Ishikawa (cell line): Measurements from ENCODE around the gene NLRC5.

ENCODE experiments used
- CEBPB ChIP-seq: IDR thresholded peaks from 2 replicates; pipeline ENCODE4 v1.6.1; 2012
- CREB1 ChIP-seq: IDR thresholded peaks from 2 replicates; pipeline ENCODE4 v1.6.1; 2012; ENCODE audit warnings: low read depth
- EGR1 ChIP-seq: IDR thresholded peaks from 2 replicates; pipeline ENCODE4 v1.6.1; 2012
- EP300 ChIP-seq: IDR thresholded peaks from 2 replicates; pipeline ENCODE4 v1.6.1; 2012; ENCODE audit warnings: borderline replicate concordance
- FOXM1 ChIP-seq: IDR thresholded peaks from 2 replicates; pipeline ENCODE4 v1.6.1; 2012; ENCODE audit warnings: low read depth, borderline replicate concordance
- MAX ChIP-seq: IDR thresholded peaks from 2 replicates; pipeline ENCODE4 v1.6.1; 2012
- NFIC ChIP-seq: IDR thresholded peaks from 2 replicates; pipeline ENCODE4 v1.6.1; 2012
- RAD21 ChIP-seq: IDR thresholded peaks from 2 replicates; pipeline ENCODE4 v1.6.1; 2012; ENCODE audit warnings: low read depth
- TAF1 ChIP-seq: IDR thresholded peaks from 2 replicates; pipeline ENCODE4 v1.6.1; 2012; ENCODE audit warnings: low read depth, mild to moderate bottlenecking
- TCF12 ChIP-seq: IDR thresholded peaks from 2 replicates; pipeline ENCODE4 v1.6.1; 2012; ENCODE audit warnings: low read depth
- TEAD4 ChIP-seq: IDR thresholded peaks from 2 replicates; pipeline ENCODE4 v1.6.1; 2012
- YY1 ChIP-seq: IDR thresholded peaks from 2 replicates; pipeline ENCODE4 v1.6.1; 2012; ENCODE audit warnings: low read depth
- ZBTB7A ChIP-seq: IDR thresholded peaks from 2 replicates; pipeline ENCODE4 v1.6.1; 2012; ENCODE audit warnings: low read depth
- TF ChIP-seq, protein P1 (sequence below): IDR thresholded peaks from 2 replicates; pipeline ENCODE4 v1.6.1; 2012
- TF ChIP-seq, protein P2 (sequence below): IDR thresholded peaks from 2 replicates; pipeline ENCODE4 v1.6.1; 2012; ENCODE audit warnings: low read depth, mild to moderate bottlenecking

NLRC5 gene

DNA sequence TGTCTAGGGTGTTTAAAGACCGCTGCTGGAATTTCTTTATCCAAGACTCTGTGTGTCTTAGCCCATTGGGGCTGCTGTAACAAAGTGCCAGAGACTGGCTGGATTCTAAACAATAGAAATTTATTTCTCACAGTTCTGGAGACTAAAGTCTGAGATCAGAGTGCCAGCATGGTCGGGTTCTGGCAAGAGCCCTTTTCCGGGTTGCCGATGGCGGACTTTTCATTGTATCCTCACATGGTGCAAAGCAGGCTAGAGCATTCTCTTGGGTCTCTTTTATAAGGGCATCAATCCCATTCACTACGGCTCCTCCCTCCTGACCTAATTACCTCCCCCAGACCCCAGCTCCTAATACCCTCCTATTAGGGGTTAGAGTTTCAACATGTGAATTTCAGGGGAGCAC is 9.5 kb downstream of the NLRC5 start:
- TF ChIP-seq CREB1 (no peak), FOXM1 (no peak), TAF1 (no peak), TEAD4 (no peak), EGR1 (no peak)
- TF ChIP-seq, protein P1, sequence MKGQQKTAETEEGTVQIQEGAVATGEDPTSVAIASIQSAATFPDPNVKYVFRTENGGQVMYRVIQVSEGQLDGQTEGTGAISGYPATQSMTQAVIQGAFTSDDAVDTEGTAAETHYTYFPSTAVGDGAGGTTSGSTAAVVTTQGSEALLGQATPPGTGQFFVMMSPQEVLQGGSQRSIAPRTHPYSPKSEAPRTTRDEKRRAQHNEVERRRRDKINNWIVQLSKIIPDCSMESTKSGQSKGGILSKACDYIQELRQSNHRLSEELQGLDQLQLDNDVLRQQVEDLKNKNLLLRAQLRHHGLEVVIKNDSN = no peak

DNA sequence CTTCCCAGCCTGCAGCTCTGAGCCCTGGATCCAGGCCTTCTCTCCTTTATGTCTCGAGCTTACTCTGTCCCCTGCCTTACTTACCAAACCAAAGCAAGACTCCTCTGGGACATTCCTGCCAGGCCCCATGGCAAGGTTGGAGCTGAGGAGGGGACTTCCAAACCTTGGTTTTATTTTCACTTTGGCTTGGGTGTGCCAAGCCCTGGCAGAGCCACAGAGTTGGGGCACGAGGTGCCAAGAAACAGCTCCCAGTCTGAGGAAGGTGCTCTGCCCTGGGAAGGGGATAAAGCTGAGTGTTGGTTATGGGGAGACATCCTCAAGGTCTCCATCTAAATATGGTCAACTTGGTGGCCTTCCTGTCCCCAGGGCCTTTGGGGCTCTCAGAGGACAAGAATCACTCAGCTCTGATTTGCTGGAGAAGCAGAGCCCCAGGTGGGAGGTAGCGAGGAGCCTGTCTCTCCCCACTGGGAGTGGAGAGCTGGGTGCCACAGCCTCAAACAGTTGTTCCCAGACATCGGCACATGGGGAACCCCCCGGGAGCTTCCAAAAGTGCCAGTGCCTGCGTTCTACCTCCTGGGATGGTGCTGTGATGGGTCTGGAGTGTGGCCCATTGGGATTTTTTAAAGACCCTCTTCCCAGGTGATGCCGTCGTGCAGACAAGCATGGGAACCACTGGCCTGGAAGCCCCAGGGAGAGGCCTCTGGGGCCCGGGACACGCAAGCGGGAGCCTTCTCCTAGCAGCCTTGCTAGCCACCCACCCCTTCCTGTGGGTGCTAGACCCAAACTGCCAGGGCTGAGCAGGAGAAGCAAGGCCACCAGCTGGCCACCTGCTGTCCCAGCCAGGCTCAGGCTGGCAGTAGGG is 10.3 kb downstream of the NLRC5 start:
- TF ChIP-seq TAF1 (no peak), RAD21 (no peak), FOXM1 (no peak), NFIC (no peak), EP300 (no peak), MAX (no peak), TCF12 (no peak), CREB1 (no peak), YY1 (no peak), TEAD4 (no peak), EGR1 (no peak), CEBPB (no peak), ZBTB7A (no peak)
- TF ChIP-seq, protein P1 = no peak
- TF ChIP-seq, protein P2, sequence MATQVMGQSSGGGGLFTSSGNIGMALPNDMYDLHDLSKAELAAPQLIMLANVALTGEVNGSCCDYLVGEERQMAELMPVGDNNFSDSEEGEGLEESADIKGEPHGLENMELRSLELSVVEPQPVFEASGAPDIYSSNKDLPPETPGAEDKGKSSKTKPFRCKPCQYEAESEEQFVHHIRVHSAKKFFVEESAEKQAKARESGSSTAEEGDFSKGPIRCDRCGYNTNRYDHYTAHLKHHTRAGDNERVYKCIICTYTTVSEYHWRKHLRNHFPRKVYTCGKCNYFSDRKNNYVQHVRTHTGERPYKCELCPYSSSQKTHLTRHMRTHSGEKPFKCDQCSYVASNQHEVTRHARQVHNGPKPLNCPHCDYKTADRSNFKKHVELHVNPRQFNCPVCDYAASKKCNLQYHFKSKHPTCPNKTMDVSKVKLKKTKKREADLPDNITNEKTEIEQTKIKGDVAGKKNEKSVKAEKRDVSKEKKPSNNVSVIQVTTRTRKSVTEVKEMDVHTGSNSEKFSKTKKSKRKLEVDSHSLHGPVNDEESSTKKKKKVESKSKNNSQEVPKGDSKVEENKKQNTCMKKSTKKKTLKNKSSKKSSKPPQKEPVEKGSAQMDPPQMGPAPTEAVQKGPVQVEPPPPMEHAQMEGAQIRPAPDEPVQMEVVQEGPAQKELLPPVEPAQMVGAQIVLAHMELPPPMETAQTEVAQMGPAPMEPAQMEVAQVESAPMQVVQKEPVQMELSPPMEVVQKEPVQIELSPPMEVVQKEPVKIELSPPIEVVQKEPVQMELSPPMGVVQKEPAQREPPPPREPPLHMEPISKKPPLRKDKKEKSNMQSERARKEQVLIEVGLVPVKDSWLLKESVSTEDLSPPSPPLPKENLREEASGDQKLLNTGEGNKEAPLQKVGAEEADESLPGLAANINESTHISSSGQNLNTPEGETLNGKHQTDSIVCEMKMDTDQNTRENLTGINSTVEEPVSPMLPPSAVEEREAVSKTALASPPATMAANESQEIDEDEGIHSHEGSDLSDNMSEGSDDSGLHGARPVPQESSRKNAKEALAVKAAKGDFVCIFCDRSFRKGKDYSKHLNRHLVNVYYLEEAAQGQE = no peak

GRCh38 chr16:57000271-57001025 is 11.1 kb downstream of the NLRC5 start:
- TF ChIP-seq TCF12 = no peak
- no peak for TF ChIP-seq TAF1
- no peak for TF ChIP-seq CEBPB
- no peak for TF ChIP-seq TEAD4
- no peak for TF ChIP-seq EGR1

DNA sequence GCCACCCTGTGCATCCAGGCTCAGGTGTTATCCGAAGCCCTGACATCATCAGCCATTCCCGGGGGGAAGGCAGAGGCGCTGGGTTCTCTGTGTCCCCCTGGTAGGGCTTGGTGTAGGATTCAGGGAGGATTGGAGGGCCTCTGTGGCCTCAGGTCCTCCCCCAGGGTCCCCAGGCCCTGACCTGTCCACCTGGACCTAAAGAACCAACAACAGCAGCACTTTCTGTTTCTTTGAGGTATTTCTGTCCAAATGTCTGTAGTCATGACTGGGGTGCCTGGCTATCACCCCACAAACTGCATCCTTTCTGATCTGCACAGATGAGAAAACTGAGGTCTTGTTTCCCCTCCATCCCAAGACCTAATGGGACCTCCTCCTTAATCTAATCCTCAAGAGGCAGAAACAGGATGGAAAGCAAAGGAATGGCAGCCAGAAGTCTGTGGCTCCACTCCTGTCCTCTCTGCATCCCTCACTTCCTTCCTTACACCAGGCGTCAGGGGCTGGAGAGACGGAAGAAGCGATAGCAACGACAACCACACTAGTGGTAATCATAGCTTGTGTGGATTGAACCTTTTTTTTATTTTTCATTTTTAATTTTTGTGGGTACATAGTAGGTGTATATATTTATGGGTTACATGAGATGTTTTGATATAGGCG is 11.8 kb downstream of the NLRC5 start:
- no peak for TF ChIP-seq TCF12
- no peak for TF ChIP-seq MAX
- TF ChIP-seq, protein P2 = no peak
- no peak for TF ChIP-seq NFIC
- no peak for TF ChIP-seq CEBPB
- no peak for TF ChIP-seq TAF1
- no peak for TF ChIP-seq ZBTB7A
- no peak for TF ChIP-seq FOXM1
- TF ChIP-seq, protein P1 = no peak
- TF ChIP-seq YY1 = no peak
- TF ChIP-seq TEAD4 = no peak
- TF ChIP-seq EGR1 = no peak
- TF ChIP-seq EP300 = no peak
